Upper lobe of left lung (tissue), 6 donors: ENCODE measurements around the gene MEG3. TPM values are rescaled to one million over a fixed set of nuclear protein-coding genes. Genes with fewer than 3 reads are reported as not detected.

Experiments
- ATAC-seq, 2 donors: fragments of 200-7000 bp; cut with Tn5 transposase; one replicate each; pipeline ENCODE4 v1.9.1; 2022; ENCODE audit warnings: mild to moderate bottlenecking in 2 of 2, moderate library complexity in 2 of 2; ENCODE audit not compliant: low FRiP score in 2 of 2
- DNase-seq, 2 donors: peaks; one replicate each; pipeline ENCODE4 v3.0.0-alpha.2; 2019 to 2020
- H3K27ac ChIP-seq, 4 donors: fragments of 200-600 bp; sonication (generic); one replicate each; pipeline ENCODE4 v1.5.1; 2016 to 2019
- H3K27me3 ChIP-seq, 4 donors: fragments of 200-600 bp; sonication (generic); one replicate each; pipeline ENCODE4 v1.5.1; 2017 to 2019
- H3K36me3 ChIP-seq, 4 donors: fragments of 200-600 bp; sonication (generic); one replicate each; pipeline ENCODE4 v1.5.1; 2016 to 2019
- H3K4me1 ChIP-seq, 4 donors: fragments of 200-600 bp; sonication (generic); one replicate each; pipeline ENCODE4 v1.5.1; 2018 to 2019
- H3K4me3 ChIP-seq, 4 donors: fragments of 200-600 bp; sonication (generic); one replicate each; pipeline ENCODE4 v1.5.1; 2017 to 2019; ENCODE audit warnings: mild to moderate bottlenecking in 2 of 4, moderate library complexity in 1 of 4
- H3K9me3 ChIP-seq, 4 donors: fragments of 200-600 bp; sonication (generic); one replicate each; pipeline ENCODE4 v1.5.1; 2018 to 2019
- CTCF ChIP-seq, 6 experiments: fragments of 450-650 bp in 4 of 6; fragments of 200-600 bp in 2 of 6; sonication (generic) in 2 of 6; IDR thresholded peaks; one replicate each; pipeline ENCODE4 v1.5.1; 2016 to 2019; ENCODE audit warnings: antibody characterized with exemption in 6 of 6
- EP300 ChIP-seq, 4 donors: sonication (generic); formaldehyde crosslinking; IDR thresholded peaks; one replicate each; pipeline ENCODE4 v1.5.1; 2017; ENCODE audit warnings: antibody characterized with exemption in 4 of 4, control low read depth in 2 of 4
- POLR2A ChIP-seq, 4 donors: fragments of 450-650 bp; IDR thresholded peaks; one replicate each; pipeline ENCODE4 v1.5.1; 2016 to 2017; ENCODE audit warnings: antibody characterized with exemption in 4 of 4, mild to moderate bottlenecking in 2 of 4
- POLR2AphosphoS5 ChIP-seq, 2 donors: sonication (generic); formaldehyde crosslinking; IDR thresholded peaks; one replicate each; pipeline ENCODE4 v1.5.1; 2017; ENCODE audit warnings: antibody characterized with exemption in 2 of 2
- WGBS, 2 donors: methylation state at CpG; one replicate each; pipeline ENCODE4 v1.1.5; 2017 to 2018; 5-methylcytosine and 5-hydroxymethylcytosine counted together
- total RNA-seq, 6 donors: library from RNA; depleted of rRNA in 4 of 6; stranded (reverse); fragments of >200 nt in 4 of 6; gene quantifications; one replicate each; pipeline versions ENCODE4 v1.1.0 to v1.2.1, GENCODE V29; 2016 to 2021
- donor health status: DM: no; HTN: no; CAD: no; lungs with moderate emphysema.
- donor health status: DM: no; HTN: yes; CAD: no; lungs with severe emphysema.

MEG3 gene
- total RNA-seq, 6 donors from 2014 or later: 3.9 to 39.8 (median 17.5) TPM

- Histone ChIP-seq H3K4me3 (no peak overlapping the region), H3K4me1 (no peaks in the 10 kb centered on the region), H3K27me3 (peaks cover 0 to 4% (median 1%) of the 10 kb centered on the region in 4 donors), H3K9me3 (no peaks in the 10 kb centered on the region), H3K36me3 (no peaks in the 10 kb centered on the region), H3K27ac (no peak overlapping the region)
- no peak for ATAC-seq
- TF ChIP-seq POLR2AphosphoS5 (IDR thresholded peaks at IDR 0.05) (no peak), EP300 (IDR thresholded peaks at IDR 0.05) (no peak), POLR2A (IDR thresholded peaks at IDR 0.05) (no peak), CTCF (IDR thresholded peaks at IDR 0.05) (no peak)
- no peak for DNase-seq
- 90 to 92% methylated on average over 17 to 22 of the region's 22 CpGs for WGBS, 2 donors
These were observed 6.0 kb upstream of the MEG3 start for GRCh38 chr14:100819829-100820475.

- Histone ChIP-seq H3K4me3 (no peak overlapping the region), H3K27ac (no peak overlapping the region), H3K27me3 (peaks cover 0 to 8% (median 3%) of the 10 kb centered on the region in 4 donors), H3K4me1 (peaks cover 0 to 7% (median 0%) of the 10 kb centered on the region in 4 donors), H3K36me3 (no peaks in the 10 kb centered on the region), H3K9me3 (no peaks in the 10 kb centered on the region)
- WGBS, 2 donors: 43 to 56% methylated on average over 4 of the region's 4 CpGs
- TF ChIP-seq POLR2A (IDR thresholded peaks at IDR 0.05): no peak
- TF ChIP-seq EP300 (IDR thresholded peaks at IDR 0.05): no peak
- no peak for TF ChIP-seq POLR2AphosphoS5 (IDR thresholded peaks at IDR 0.05)
- TF ChIP-seq CTCF (IDR thresholded peaks at IDR 0.05): no peak
- DNase-seq (no peak), ATAC-seq (no peak)
These were observed 5.0 kb upstream of the MEG3 start for GRCh38 chr14:100820957-100821356.

DNA sequence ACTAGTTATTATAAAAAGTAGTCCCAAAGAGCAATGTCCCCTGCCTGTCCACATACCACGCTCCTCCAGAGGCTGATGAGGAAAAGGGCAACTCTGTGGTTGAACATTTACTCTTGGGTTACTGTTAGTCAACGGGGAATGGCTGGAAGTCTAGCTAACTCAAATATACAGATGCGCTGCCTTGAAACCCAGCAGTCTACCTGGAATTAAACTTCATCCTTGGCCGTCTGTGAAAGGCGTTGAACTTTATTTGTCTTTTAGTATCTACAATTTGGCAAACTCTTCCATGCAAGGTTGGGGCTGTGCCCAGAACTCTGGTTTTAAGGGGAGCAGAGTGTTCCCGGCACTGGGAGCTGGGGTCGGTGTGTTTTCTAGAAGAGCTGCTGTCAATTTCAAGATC is 3.9 kb upstream of the MEG3 start:
- peaks cover 0 to 8% (median 3%) of the 10 kb centered on the region in 4 donors for H3K27me3 ChIP-seq
- no peak for ATAC-seq
- no peak overlapping the region for H3K4me3 ChIP-seq
- TF ChIP-seq EP300 (IDR thresholded peaks at IDR 0.05): no peak
- H3K36me3 ChIP-seq: no peaks in the 10 kb centered on the region
- no peak overlapping the region for H3K27ac ChIP-seq
- peaks cover 0 to 17% (median 1%) of the 10 kb centered on the region in 4 donors for H3K4me1 ChIP-seq
- DNase-seq: no peak
- WGBS, 2 donors: 77 to 86% methylated on average over 7 of the region's 7 CpGs
- H3K9me3 ChIP-seq: no peaks in the 10 kb centered on the region

GRCh38 chr14:100822532-100823296 is 3.2 kb upstream of the MEG3 start:
- peaks cover 0 to 4% (median under 1%) of the 10 kb centered on the region in 4 donors for H3K9me3 ChIP-seq
- DNase-seq (no peak), ATAC-seq (no peak)
- TF ChIP-seq POLR2A (IDR thresholded peaks at IDR 0.05) (no peak), EP300 (IDR thresholded peaks at IDR 0.05) (no peak), CTCF (IDR thresholded peaks at IDR 0.05) (no peak), POLR2AphosphoS5 (IDR thresholded peaks at IDR 0.05) (no peak)
- H3K4me3 ChIP-seq: no peak overlapping the region
- H3K36me3 ChIP-seq: no peaks in the 10 kb centered on the region
- H3K27me3 ChIP-seq: peaks cover 0 to 9% (median 3%) of the 10 kb centered on the region in 4 donors
- H3K27ac ChIP-seq: no peak overlapping the region
- WGBS, 2 donors: 61 to 78% methylated on average over 9 of the region's 9 CpGs
- peaks cover 0 to 17% (median 1%) of the 10 kb centered on the region in 4 donors for H3K4me1 ChIP-seq

- no peak overlapping the region for H3K4me3 ChIP-seq
- H3K9me3 ChIP-seq: peaks cover 0 to 9% (median 2%) of the 10 kb centered on the region in 4 donors
- ATAC-seq (no peak), DNase-seq (no peak)
- no peak for TF ChIP-seq EP300 (IDR thresholded peaks at IDR 0.05)
- TF ChIP-seq POLR2A (IDR thresholded peaks at IDR 0.05): no peak
- no peak for TF ChIP-seq POLR2AphosphoS5 (IDR thresholded peaks at IDR 0.05)
- no peak for TF ChIP-seq CTCF (IDR thresholded peaks at IDR 0.05)
- no peak overlapping the region for H3K27ac ChIP-seq
- H3K36me3 ChIP-seq: no peaks in the 10 kb centered on the region
- peaks cover 0 to 13% (median 3%) of the 10 kb centered on the region in 4 donors for H3K27me3 ChIP-seq
- WGBS, 2 donors: 67 to 80% methylated on average over 10 to 11 of the region's 11 CpGs
- H3K4me1 ChIP-seq: peaks cover 0 to 17% (median 1%) of the 10 kb centered on the region in 4 donors
These were observed 2.4 kb upstream of the MEG3 start for GRCh38 chr14:100823413-100824080.
